GM13976 (cell line): Measurements from ENCODE around the gene PDZRN3.

ENCODE experiments used
- DNase-seq: peaks from one replicate; pipeline ENCODE4 v3.0.0; 2012; ENCODE audit warnings: low spot score
- in situ Hi-C: fragments of 300-500 bp; cut with MboI; formaldehyde crosslinking; loops from one replicate; pipeline ENCODE4 v1.12.0; 2022; ENCODE audit warnings: low sequenced_read_pairs, mixed read lengths, inconsistent platforms; ENCODE audit not compliant: unreplicated experiment
- TF ChIP-seq, protein P1 (sequence below): IDR thresholded peaks from 2 replicates; pipeline ENCODE4 v1.5.1; 2012; ENCODE audit warnings: borderline replicate concordance, mild to moderate bottlenecking; ENCODE audit not compliant: insufficient read depth; ENCODE audit errors: extremely low read depth, missing control alignments, control extremely low read depth

PDZRN3 gene

DNA sequence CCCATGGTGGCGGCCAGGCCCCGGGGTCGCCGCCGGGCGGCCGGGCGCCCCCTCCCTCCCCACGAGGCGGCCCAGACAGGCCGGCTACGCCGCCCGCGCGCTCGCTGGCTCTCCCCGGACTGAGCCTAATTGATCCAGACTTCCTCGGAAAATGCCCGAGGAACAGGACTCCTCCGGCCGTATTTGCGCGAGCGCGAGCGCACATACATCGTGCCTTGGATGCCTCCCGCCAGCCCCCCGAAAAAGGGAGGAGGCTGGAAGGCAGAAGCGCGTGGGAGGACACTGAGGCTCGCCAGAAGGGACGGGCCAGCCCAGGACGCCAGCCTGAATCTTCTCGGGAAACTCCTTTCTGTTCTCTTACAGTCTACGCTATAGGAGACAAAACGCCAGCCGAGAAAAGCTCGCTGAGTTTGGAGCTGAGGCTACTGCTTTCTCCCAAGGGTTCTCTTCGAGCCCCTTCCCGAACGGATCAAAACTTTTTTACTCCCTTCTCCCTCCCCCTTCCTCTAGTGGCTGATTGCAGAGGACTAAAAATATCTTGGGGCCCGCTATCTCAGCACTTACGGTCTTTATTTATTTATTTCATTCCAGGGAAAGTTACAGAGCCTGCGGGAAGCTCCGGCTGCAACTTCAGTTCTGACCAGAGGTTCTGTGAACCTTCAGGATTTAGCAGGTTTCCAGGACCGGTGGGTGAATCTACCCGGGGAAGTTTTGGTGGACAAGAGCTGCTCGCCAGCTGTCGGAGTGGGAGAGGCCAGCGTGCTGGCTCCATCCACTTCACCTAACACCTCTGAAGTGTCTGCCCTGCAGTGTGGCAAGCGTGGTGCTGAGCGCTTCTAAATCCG, at the start of gene PDZRN3:
Gene PDZRN3 (minus strand): TSS at position 121 of the 845 bp plus-strand sequence.
- peak; percentile 10 for DNase-seq
- in situ Hi-C loops = no loop called here

GRCh38 chr3:73674280-73674679, 49.5 kb upstream of the PDZRN3 start:
- DNase-seq = no peak
- TF ChIP-seq, protein P1, sequence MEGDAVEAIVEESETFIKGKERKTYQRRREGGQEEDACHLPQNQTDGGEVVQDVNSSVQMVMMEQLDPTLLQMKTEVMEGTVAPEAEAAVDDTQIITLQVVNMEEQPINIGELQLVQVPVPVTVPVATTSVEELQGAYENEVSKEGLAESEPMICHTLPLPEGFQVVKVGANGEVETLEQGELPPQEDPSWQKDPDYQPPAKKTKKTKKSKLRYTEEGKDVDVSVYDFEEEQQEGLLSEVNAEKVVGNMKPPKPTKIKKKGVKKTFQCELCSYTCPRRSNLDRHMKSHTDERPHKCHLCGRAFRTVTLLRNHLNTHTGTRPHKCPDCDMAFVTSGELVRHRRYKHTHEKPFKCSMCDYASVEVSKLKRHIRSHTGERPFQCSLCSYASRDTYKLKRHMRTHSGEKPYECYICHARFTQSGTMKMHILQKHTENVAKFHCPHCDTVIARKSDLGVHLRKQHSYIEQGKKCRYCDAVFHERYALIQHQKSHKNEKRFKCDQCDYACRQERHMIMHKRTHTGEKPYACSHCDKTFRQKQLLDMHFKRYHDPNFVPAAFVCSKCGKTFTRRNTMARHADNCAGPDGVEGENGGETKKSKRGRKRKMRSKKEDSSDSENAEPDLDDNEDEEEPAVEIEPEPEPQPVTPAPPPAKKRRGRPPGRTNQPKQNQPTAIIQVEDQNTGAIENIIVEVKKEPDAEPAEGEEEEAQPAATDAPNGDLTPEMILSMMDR = no peak
- in situ Hi-C loops = no loop called here

More for the DNA sequence above, at the start of gene PDZRN3:
- TF ChIP-seq, protein P1 = no peak

GRCh38 chr3:73669260-73669659, 44.5 kb upstream of the PDZRN3 start:
- DNase-seq = no peak
- in situ Hi-C loops = no loop called here
- TF ChIP-seq, protein P1 = no peak

DNA sequence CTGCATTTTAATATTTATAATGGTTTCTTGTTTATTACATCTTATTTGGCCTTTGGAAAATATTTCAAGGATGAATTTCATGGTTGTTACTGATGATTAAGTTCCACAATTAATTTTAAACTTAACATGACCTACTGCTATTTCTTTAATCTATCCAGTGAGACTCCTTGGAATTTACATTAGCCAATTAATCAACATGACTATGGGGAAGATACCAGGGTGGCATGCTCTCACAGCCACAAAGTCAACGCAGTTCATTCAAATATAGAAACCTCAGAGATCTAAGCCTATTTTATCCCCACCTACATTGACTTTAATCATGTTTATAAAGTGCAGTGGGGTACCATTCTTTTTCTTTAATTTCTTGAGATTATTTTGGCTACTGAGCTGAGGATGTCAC, 43.6 kb upstream of the PDZRN3 start:
- TF ChIP-seq, protein P1 = no peak
- in situ Hi-C loops = no loop called here
- DNase-seq = no peak

- in situ Hi-C loops = no loop called here
- DNase-seq = no peak
- TF ChIP-seq, protein P1 = no peak
Observed at GRCh38 chr3:73667889-73668288, 43.1 kb upstream of the PDZRN3 start.

- in situ Hi-C loops = no loop called here
- DNase-seq = no peak
- TF ChIP-seq, protein P1 = no peak
Observed at GRCh38 chr3:73665286-73665685, 40.5 kb upstream of the PDZRN3 start.
